GM23338 (cell line): Measurements from ENCODE around the gene THSD7A. TPM values are rescaled to one million over a fixed set of nuclear protein-coding genes. Genes with fewer than 3 reads are reported as not detected.

Experiments
- ATAC-seq: fragments of 200-7000 bp; cut with Tn5 transposase; 3 replicates; pipeline ENCODE4 v1.9.1; 2020
- DNase-seq: peaks from one replicate; pipeline ENCODE4 v3.0.0-alpha.2; 2015; ENCODE audit warnings: low spot score
- H2AFZ ChIP-seq: fragments of 200-600 bp; sonication (generic); 2 replicates; pipeline ENCODE4 v1.8.0; 2016; ENCODE audit warnings: antibody characterized with exemption, mild to moderate bottlenecking, moderate library complexity
- H3F3A ChIP-seq: fragments of 200-600 bp; sonication (generic); replicated peaks from 2 replicates; pipeline ENCODE4 v1.8.0; 2017; ENCODE audit warnings: antibody characterized with exemption, mixed run types, low read depth
- H3K27ac ChIP-seq: fragments of 200-600 bp; sonication (generic); 2 replicates; pipeline ENCODE4 v1.6.1; 2016; ENCODE audit warnings: low read depth
- H3K27me3 ChIP-seq: fragments of 200-600 bp; sonication (generic); 2 replicates; pipeline ENCODE4 v1.8.0; 2016; ENCODE audit warnings: mild to moderate bottlenecking, mixed run types, moderate library complexity; ENCODE audit not compliant: insufficient read depth
- H3K36me3 ChIP-seq: fragments of 200-600 bp; sonication (generic); 2 replicates; pipeline ENCODE4 v1.8.0; 2016; ENCODE audit warnings: mild to moderate bottlenecking; ENCODE audit not compliant: insufficient read depth
- H3K4me1 ChIP-seq: fragments of 200-600 bp; sonication (generic); 2 replicates; pipeline ENCODE4 v1.8.0; 2016; ENCODE audit warnings: mild to moderate bottlenecking, moderate library complexity; ENCODE audit not compliant: insufficient read depth
- H3K4me2 ChIP-seq: fragments of 200-600 bp; sonication (generic); 2 replicates; pipeline ENCODE4 v1.7.1; 2017; ENCODE audit warnings: mixed run types
- H3K4me3 ChIP-seq: fragments of 200-600 bp; sonication (generic); 2 replicates; pipeline ENCODE4 v1.6.1; 2016; ENCODE audit warnings: mixed run types
- H3K79me2 ChIP-seq: fragments of 200-600 bp; sonication (generic); replicated peaks from 2 replicates; pipeline ENCODE4 v1.8.0; 2017; ENCODE audit warnings: mild to moderate bottlenecking; ENCODE audit not compliant: insufficient read depth
- H3K9me2 ChIP-seq: fragments of 200-600 bp; sonication (generic); 2 replicates; pipeline ENCODE4 v1.8.0; 2017; ENCODE audit not compliant: insufficient read depth
- H4K20me1 ChIP-seq: fragments of 200-600 bp; sonication (generic); replicated peaks from 2 replicates; pipeline ENCODE4 v1.8.0; 2017; ENCODE audit warnings: mild to moderate bottlenecking; ENCODE audit not compliant: insufficient read depth
- H3K27ac Mint-ChIP-seq: 2 replicates; pipeline ENCODE4 v1.8.0; 2020; ENCODE audit warnings: inconsistent platforms, mild to moderate bottlenecking, moderate library complexity, mixed read lengths
- H3K27me3 Mint-ChIP-seq: 3 replicates; pipeline ENCODE4 v1.8.0; 2022; ENCODE audit warnings: low read depth, mild to moderate bottlenecking, moderate library complexity, mixed read lengths, inconsistent platforms; ENCODE audit not compliant: insufficient read depth, poor library complexity
- H3K36me3 Mint-ChIP-seq: 3 replicates; pipeline ENCODE4 v1.8.0; 2021; ENCODE audit warnings: low read depth, mild to moderate bottlenecking, inconsistent platforms, moderate library complexity, mixed read lengths
- H3K4me1 Mint-ChIP-seq: 3 replicates; pipeline ENCODE4 v1.8.0; 2020; ENCODE audit warnings: mild to moderate bottlenecking, inconsistent platforms, mixed read lengths
- H3K4me3 Mint-ChIP-seq: 3 replicates; pipeline ENCODE4 v1.8.0; 2021; ENCODE audit warnings: moderate library complexity, mild to moderate bottlenecking, inconsistent platforms, mixed read lengths
- H3K9me3 Mint-ChIP-seq: 3 replicates; pipeline ENCODE4 v1.8.0; 2020; ENCODE audit warnings: moderate library complexity, mild to moderate bottlenecking, inconsistent platforms, mixed read lengths
- CREB1 ChIP-seq: fragments of 250-450 bp; sonication (Bioruptor Pico); IDR thresholded peaks from 2 replicates; pipeline ENCODE4 v1.5.0; 2020; ENCODE audit warnings: low read depth, mild to moderate bottlenecking, moderate library complexity
- EZH2 ChIP-seq: fragments of 200-600 bp; sonication (generic); IDR thresholded peaks from one replicate; pipeline ENCODE4 v1.8.0; 2017; ENCODE audit warnings: antibody characterized with exemption, mild to moderate bottlenecking, low read depth; ENCODE audit not compliant: unreplicated experiment
- EZH2phosphoT487 ChIP-seq: fragments of 200-600 bp; sonication (generic); IDR thresholded peaks from one replicate; pipeline ENCODE4 v1.8.1; 2018; ENCODE audit warnings: antibody characterized with exemption; ENCODE audit not compliant: unreplicated experiment
- JUNB ChIP-seq: IDR thresholded peaks from one replicate; pipeline ENCODE4 v1.6.1; 2016; ENCODE audit warnings: antibody characterized with exemption; ENCODE audit not compliant: unreplicated experiment
- NANOG ChIP-seq: IDR thresholded peaks from 2 replicates; pipeline ENCODE4 v1.6.1; 2016; ENCODE audit warnings: antibody characterized with exemption, borderline replicate concordance
- POLR2AphosphoS5 ChIP-seq: IDR thresholded peaks from 2 replicates; pipeline ENCODE4 v1.6.1; 2016; ENCODE audit warnings: antibody characterized with exemption, low read depth
- STAT1 ChIP-seq: IDR thresholded peaks from one replicate; pipeline ENCODE4 v1.6.1; 2016; ENCODE audit warnings: antibody characterized with exemption; ENCODE audit not compliant: unreplicated experiment
- ZNF114 ChIP-seq: fragments of 250-450 bp; sonication (Bioruptor Pico); IDR thresholded peaks from 2 replicates; pipeline ENCODE4 v1.5.0; 2020; ENCODE audit warnings: mild to moderate bottlenecking, moderate library complexity
- ZNF331 ChIP-seq: fragments of 250-450 bp; sonication (Bioruptor Pico); IDR thresholded peaks from 2 replicates; pipeline ENCODE4 v1.5.0; 2020; ENCODE audit warnings: low read depth, mild to moderate bottlenecking, moderate library complexity
- polyA plus RNA-seq: library from polyadenylated mRNA; unstranded; fragments of >200 nt; fragmentation: Nextera tagmentation; extraction: Ambion mirVana; gene quantifications from 2 replicates; pipeline ENCODE4 v1.2.1, GENCODE V29; 2016
- total RNA-seq: library from RNA; depleted of rRNA; stranded (reverse); fragments of >200 nt; shearing (Covaris generic); gene quantifications from 2 replicates; pipeline ENCODE4 v1.2.3, GENCODE V29; 2014
- TF ChIP-seq, protein P1 (sequence below): IDR thresholded peaks from one replicate; pipeline ENCODE4 v1.6.1; 2018; ENCODE audit warnings: antibody characterized with exemption; ENCODE audit not compliant: unreplicated experiment
- TF ChIP-seq, protein P2 (sequence below), 2 experiments: fragments of 200-600 bp in 1 of 2; sonication (generic) in 1 of 2; conservative IDR thresholded peaks; 2 replicates each; pipeline versions ENCODE4 v1.5.1 to v1.6.1; 2016 to 2017; ENCODE audit warnings: antibody characterized with exemption in 2 of 2, low read depth in 2 of 2, mild to moderate bottlenecking in 2 of 2, moderate library complexity in 1 of 2
- TF ChIP-seq, protein P3 (sequence below): fragments of 250-450 bp; sonication (Bioruptor Pico); IDR thresholded peaks from 2 replicates; pipeline ENCODE4 v1.5.0; 2020; ENCODE audit warnings: mild to moderate bottlenecking, moderate library complexity
- TF ChIP-seq, protein P4 (sequence below): IDR thresholded peaks from 2 replicates; pipeline ENCODE4 v1.6.1; 2016; ENCODE audit warnings: antibody characterized with exemption

THSD7A gene
- total and polyA plus RNA-seq, 2 experiments from 2014 or later, result 1.3 to 2.1 TPM

DNA sequence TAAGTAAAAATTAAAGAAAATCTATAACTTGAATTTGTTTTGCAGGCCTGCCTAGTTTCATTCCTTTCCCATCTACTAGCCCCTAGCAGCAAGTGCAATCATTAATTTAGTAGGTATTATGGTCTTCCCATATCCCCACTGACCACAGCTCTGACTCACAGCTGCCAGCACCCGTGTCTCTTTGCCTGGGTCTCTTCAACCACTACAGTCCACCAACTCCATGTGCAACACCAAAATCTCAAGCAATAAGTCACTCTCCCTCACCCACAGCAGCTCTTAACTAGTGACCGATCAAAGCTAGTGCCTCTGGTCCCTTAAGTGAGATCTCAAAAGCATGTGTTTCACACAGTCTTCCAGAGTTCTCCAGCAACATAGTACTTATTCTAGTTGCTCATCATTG is 26.0 kb upstream of the THSD7A start:
- Histone ChIP-seq H3K4me2 (no peak overlapping the region), H4K20me1 (no peaks in the 10 kb centered on the region), H3K36me3 (no peaks in the 10 kb centered on the region), H3K4me1 (no peaks in the 10 kb centered on the region), H2AFZ (no peak overlapping the region), H3K27ac (no peak overlapping the region), H3K4me3 (no peak overlapping the region), H3F3A (no peaks in the 10 kb centered on the region), H3K27me3 (no peaks in the 10 kb centered on the region), H3K9me2 (no peaks in the 10 kb centered on the region), H3K79me2 (no peaks in the 10 kb centered on the region)
- Mint-ChIP-seq H3K4me3 (no peak overlapping the region), H3K9me3 (no peaks in the 10 kb centered on the region), H3K27ac (no peak overlapping the region; the same call in 1 of the 2 replicates), H3K27me3 (no peaks in the 10 kb centered on the region), H3K36me3 (no peaks in the 10 kb centered on the region; the same call in 2 of the 3 replicates), H3K4me1 (no peaks in the 10 kb centered on the region)
- TF ChIP-seq ZNF114 (CRISPR knock-in tag), result no peak
- TF ChIP-seq EZH2phosphoT487, result no peak
- TF ChIP-seq, protein P1, sequence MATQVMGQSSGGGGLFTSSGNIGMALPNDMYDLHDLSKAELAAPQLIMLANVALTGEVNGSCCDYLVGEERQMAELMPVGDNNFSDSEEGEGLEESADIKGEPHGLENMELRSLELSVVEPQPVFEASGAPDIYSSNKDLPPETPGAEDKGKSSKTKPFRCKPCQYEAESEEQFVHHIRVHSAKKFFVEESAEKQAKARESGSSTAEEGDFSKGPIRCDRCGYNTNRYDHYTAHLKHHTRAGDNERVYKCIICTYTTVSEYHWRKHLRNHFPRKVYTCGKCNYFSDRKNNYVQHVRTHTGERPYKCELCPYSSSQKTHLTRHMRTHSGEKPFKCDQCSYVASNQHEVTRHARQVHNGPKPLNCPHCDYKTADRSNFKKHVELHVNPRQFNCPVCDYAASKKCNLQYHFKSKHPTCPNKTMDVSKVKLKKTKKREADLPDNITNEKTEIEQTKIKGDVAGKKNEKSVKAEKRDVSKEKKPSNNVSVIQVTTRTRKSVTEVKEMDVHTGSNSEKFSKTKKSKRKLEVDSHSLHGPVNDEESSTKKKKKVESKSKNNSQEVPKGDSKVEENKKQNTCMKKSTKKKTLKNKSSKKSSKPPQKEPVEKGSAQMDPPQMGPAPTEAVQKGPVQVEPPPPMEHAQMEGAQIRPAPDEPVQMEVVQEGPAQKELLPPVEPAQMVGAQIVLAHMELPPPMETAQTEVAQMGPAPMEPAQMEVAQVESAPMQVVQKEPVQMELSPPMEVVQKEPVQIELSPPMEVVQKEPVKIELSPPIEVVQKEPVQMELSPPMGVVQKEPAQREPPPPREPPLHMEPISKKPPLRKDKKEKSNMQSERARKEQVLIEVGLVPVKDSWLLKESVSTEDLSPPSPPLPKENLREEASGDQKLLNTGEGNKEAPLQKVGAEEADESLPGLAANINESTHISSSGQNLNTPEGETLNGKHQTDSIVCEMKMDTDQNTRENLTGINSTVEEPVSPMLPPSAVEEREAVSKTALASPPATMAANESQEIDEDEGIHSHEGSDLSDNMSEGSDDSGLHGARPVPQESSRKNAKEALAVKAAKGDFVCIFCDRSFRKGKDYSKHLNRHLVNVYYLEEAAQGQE, result no peak
- TF ChIP-seq, protein P2, sequence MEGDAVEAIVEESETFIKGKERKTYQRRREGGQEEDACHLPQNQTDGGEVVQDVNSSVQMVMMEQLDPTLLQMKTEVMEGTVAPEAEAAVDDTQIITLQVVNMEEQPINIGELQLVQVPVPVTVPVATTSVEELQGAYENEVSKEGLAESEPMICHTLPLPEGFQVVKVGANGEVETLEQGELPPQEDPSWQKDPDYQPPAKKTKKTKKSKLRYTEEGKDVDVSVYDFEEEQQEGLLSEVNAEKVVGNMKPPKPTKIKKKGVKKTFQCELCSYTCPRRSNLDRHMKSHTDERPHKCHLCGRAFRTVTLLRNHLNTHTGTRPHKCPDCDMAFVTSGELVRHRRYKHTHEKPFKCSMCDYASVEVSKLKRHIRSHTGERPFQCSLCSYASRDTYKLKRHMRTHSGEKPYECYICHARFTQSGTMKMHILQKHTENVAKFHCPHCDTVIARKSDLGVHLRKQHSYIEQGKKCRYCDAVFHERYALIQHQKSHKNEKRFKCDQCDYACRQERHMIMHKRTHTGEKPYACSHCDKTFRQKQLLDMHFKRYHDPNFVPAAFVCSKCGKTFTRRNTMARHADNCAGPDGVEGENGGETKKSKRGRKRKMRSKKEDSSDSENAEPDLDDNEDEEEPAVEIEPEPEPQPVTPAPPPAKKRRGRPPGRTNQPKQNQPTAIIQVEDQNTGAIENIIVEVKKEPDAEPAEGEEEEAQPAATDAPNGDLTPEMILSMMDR (conservative IDR thresholded peaks at IDR 0.05; ENCODE audit: low read depth in 2 of 2), result no peak
- TF ChIP-seq ZNF331 (CRISPR knock-in tag), result no peak
- TF ChIP-seq, protein P3, sequence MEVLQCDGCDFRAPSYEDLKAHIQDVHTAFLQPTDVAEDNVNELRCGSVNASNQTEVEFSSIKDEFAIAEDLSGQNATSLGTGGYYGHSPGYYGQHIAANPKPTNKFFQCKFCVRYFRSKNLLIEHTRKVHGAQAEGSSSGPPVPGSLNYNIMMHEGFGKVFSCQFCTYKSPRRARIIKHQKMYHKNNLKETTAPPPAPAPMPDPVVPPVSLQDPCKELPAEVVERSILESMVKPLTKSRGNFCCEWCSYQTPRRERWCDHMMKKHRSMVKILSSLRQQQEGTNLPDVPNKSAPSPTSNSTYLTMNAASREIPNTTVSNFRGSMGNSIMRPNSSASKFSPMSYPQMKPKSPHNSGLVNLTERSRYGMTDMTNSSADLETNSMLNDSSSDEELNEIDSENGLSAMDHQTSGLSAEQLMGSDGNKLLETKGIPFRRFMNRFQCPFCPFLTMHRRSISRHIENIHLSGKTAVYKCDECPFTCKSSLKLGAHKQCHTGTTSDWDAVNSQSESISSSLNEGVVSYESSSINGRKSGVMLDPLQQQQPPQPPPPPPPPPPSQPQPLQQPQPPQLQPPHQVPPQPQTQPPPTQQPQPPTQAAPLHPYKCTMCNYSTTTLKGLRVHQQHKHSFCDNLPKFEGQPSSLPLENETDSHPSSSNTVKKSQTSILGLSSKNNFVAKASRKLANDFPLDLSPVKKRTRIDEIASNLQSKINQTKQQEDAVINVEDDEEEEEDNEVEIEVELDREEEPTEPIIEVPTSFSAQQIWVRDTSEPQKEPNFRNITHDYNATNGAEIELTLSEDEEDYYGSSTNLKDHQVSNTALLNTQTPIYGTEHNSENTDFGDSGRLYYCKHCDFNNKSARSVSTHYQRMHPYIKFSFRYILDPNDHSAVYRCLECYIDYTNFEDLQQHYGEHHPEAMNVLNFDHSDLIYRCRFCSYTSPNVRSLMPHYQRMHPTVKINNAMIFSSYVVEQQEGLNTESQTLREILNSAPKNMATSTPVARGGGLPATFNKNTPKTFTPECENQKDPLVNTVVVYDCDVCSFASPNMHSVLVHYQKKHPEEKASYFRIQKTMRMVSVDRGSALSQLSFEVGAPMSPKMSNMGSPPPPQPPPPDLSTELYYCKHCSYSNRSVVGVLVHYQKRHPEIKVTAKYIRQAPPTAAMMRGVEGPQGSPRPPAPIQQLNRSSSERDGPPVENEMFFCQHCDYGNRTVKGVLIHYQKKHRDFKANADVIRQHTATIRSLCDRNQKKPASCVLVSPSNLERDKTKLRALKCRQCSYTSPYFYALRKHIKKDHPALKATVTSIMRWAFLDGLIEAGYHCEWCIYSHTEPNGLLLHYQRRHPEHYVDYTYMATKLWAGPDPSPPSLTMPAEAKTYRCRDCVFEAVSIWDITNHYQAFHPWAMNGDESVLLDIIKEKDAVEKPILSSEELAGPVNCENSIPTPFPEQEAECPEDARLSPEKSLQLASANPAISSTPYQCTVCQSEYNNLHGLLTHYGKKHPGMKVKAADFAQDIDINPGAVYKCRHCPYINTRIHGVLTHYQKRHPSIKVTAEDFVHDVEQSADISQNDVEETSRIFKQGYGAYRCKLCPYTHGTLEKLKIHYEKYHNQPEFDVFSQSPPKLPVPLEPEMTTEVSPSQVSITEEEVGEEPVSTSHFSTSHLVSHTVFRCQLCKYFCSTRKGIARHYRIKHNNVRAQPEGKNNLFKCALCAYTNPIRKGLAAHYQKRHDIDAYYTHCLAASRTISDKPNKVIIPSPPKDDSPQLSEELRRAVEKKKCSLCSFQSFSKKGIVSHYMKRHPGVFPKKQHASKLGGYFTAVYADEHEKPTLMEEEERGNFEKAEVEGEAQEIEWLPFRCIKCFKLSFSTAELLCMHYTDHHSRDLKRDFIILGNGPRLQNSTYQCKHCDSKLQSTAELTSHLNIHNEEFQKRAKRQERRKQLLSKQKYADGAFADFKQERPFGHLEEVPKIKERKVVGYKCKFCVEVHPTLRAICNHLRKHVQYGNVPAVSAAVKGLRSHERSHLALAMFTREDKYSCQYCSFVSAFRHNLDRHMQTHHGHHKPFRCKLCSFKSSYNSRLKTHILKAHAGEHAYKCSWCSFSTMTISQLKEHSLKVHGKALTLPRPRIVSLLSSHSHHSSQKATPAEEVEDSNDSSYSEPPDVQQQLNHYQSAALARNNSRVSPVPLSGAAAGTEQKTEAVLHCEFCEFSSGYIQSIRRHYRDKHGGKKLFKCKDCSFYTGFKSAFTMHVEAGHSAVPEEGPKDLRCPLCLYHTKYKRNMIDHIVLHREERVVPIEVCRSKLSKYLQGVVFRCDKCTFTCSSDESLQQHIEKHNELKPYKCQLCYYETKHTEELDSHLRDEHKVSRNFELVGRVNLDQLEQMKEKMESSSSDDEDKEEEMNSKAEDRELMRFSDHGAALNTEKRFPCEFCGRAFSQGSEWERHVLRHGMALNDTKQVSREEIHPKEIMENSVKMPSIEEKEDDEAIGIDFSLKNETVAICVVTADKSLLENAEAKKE (CRISPR knock-in tag), result no peak
- TF ChIP-seq EZH2, result no peak
- no peak for TF ChIP-seq JUNB
- no peak for TF ChIP-seq CREB1 (CRISPR knock-in tag)
- TF ChIP-seq, protein P4, sequence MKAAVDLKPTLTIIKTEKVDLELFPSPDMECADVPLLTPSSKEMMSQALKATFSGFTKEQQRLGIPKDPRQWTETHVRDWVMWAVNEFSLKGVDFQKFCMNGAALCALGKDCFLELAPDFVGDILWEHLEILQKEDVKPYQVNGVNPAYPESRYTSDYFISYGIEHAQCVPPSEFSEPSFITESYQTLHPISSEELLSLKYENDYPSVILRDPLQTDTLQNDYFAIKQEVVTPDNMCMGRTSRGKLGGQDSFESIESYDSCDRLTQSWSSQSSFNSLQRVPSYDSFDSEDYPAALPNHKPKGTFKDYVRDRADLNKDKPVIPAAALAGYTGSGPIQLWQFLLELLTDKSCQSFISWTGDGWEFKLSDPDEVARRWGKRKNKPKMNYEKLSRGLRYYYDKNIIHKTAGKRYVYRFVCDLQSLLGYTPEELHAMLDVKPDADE, result no peak
- no peak for TF ChIP-seq STAT1
- TF ChIP-seq POLR2AphosphoS5, result no peak
- TF ChIP-seq NANOG, result no peak
- ATAC-seq (no peak), DNase-seq (no peak)
